Testis (tissue), 3 donors: ENCODE measurements around the gene CADM1. TPM values are rescaled to one million over a fixed set of nuclear protein-coding genes. Genes with fewer than 3 reads are reported as not detected.

Source experiments
- DNase-seq: peaks from one replicate; pipeline ENCODE4 v3.0.0-alpha.2; 2019
- H3K27ac ChIP-seq, 2 donors: fragments of 200-600 bp; sonication (generic); one replicate each; pipeline ENCODE4 v1.5.1; 2019
- H3K27me3 ChIP-seq: fragments of 200-600 bp; sonication (generic); one replicate; pipeline ENCODE4 v1.5.1; 2019
- H3K36me3 ChIP-seq: fragments of 200-600 bp; sonication (generic); one replicate; pipeline ENCODE4 v1.5.1; 2017; ENCODE audit warnings: low read depth; ENCODE audit errors: missing control alignments
- H3K4me1 ChIP-seq: fragments of 200-600 bp; sonication (generic); one replicate; pipeline ENCODE4 v1.5.1; 2019
- H3K4me3 ChIP-seq, 2 donors: fragments of 200-600 bp; sonication (generic); one replicate each; pipeline ENCODE4 v1.5.1; 2017 to 2019
- H3K9me3 ChIP-seq: fragments of 200-600 bp; sonication (generic); one replicate; pipeline ENCODE4 v1.5.1; 2017
- CTCF ChIP-seq, 3 experiments: fragments of 450-650 bp in 2 of 3; fragments of 200-600 bp in 1 of 3; sonication (generic) in 1 of 3; IDR thresholded peaks; one replicate each; pipeline ENCODE4 v1.5.1; 2016 to 2019; ENCODE audit warnings: antibody characterized with exemption in 3 of 3, mild to moderate bottlenecking in 2 of 3, moderate library complexity in 1 of 3
- POLR2A ChIP-seq: fragments of 450-650 bp; IDR thresholded peaks from one replicate; pipeline ENCODE4 v1.6.1; 2017; ENCODE audit warnings: antibody characterized with exemption, mild to moderate bottlenecking, moderate library complexity
- WGBS, 2 donors: methylation state at CpG; one replicate each; pipeline ENCODE4 v1.1.5; 2018; 5-methylcytosine and 5-hydroxymethylcytosine counted together
- intact Hi-C: fragments of 100-400 bp; cut with DNase I; formaldehyde crosslinking; loops from one replicate; pipeline ENCODE4 v1.15.1; 2023; ENCODE audit warnings: low total_unique reads
- polyA plus RNA-seq: library from polyadenylated mRNA; stranded (reverse); fragments of 350-450 nt; fragmentation: Illumina TruSeq; extraction: RNeasy Lipid Tissue Mini Kit (QIAGEN cat#74804); gene quantifications from one replicate; pipeline ENCODE4 v1.2.3, GENCODE V29; 2014; ENCODE audit warnings: low read depth, low replicate concordance; ENCODE audit not compliant: insufficient read depth
- total RNA-seq, 2 donors: library from RNA; depleted of rRNA; stranded (reverse); fragments of >200 nt; gene quantifications; one replicate each; pipeline ENCODE4 v1.2.3, GENCODE V29; 2016

The CADM1 gene
- total and polyA plus RNA-seq, 3 donors from 2014 or later, result 135 to 230 (median 216) TPM

GRCh38 chr11:115287266-115287665, 216.9 kb downstream of the CADM1 start:
- Histone ChIP-seq H3K27ac (no peak overlapping the region), H3K27me3 (no peaks in the 10 kb centered on the region), H3K4me3 (no peak overlapping the region), H3K9me3 (no peaks in the 10 kb centered on the region), H3K4me1 (no peaks in the 10 kb centered on the region), H3K36me3 (no peaks in the 10 kb centered on the region)
- 88 to 89% methylated on average over 6 of the region's 6 CpGs for WGBS, 2 donors
- intact Hi-C loops, result no loop called here
- no peak for DNase-seq
- TF ChIP-seq CTCF (IDR thresholded peaks at IDR 0.05), result no peak

- intact Hi-C loops, result no loop called here
- Histone ChIP-seq H3K27me3 (no peaks in the 10 kb centered on the region), H3K4me1 (no peaks in the 10 kb centered on the region), H3K36me3 (no peaks in the 10 kb centered on the region), H3K27ac (no peak overlapping the region), H3K4me3 (no peak overlapping the region), H3K9me3 (no peaks in the 10 kb centered on the region)
- TF ChIP-seq CTCF (IDR thresholded peaks at IDR 0.05) (no peak), POLR2A (no peak)
- no peak for DNase-seq
- 47 to 72% methylated on average over 3 of the region's 3 CpGs for WGBS, 2 donors
These were observed 217.6 kb downstream of the CADM1 start for GRCh38 chr11:115286614-115287013.

- Histone ChIP-seq H3K36me3 (no peaks in the 10 kb centered on the region), H3K4me3 (no peak overlapping the region), H3K9me3 (no peaks in the 10 kb centered on the region), H3K4me1 (peaks cover under 1% of the 10 kb centered on the region), H3K27ac (no peak overlapping the region), H3K27me3 (no peaks in the 10 kb centered on the region)
- 73 to 77% methylated on average over 4 of the region's 4 CpGs for WGBS, 2 donors
- DNase-seq, result no peak
- TF ChIP-seq POLR2A (no peak), CTCF (IDR thresholded peaks at IDR 0.05) (no peak)
- intact Hi-C loops, result no loop called here
These were observed 219.4 kb downstream of the CADM1 start for GRCh38 chr11:115284773-115285172.

- WGBS, 2 donors, result 93 to 94% methylated on average over 4 of the region's 4 CpGs
- no peak for TF ChIP-seq POLR2A
- no peak for TF ChIP-seq CTCF (IDR thresholded peaks at IDR 0.05)
- Histone ChIP-seq H3K27me3 (no peaks in the 10 kb centered on the region), H3K27ac (no peak overlapping the region), H3K36me3 (no peaks in the 10 kb centered on the region), H3K9me3 (no peaks in the 10 kb centered on the region), H3K4me1 (peaks cover 10% of the 10 kb centered on the region), H3K4me3 (no peak overlapping the region)
- intact Hi-C loops, result no loop called here
- DNase-seq, result no peak
These were observed 221.3 kb downstream of the CADM1 start for GRCh38 chr11:115282923-115283322.

GRCh38 chr11:115280775-115281174, 223.4 kb downstream of the CADM1 start:
- no peak for DNase-seq
- intact Hi-C loops, result no loop called here
- H3K27me3 ChIP-seq, result no peaks in the 10 kb centered on the region
- H3K27ac ChIP-seq, result peak overlapping the region; percentile 4 to 41
- H3K4me1 ChIP-seq, result peaks cover 10% of the 10 kb centered on the region
- no peaks in the 10 kb centered on the region for H3K36me3 ChIP-seq
- TF ChIP-seq POLR2A (no peak), CTCF (IDR thresholded peaks at IDR 0.05) (no peak)
- no peak overlapping the region for H3K4me3 ChIP-seq
- 47 to 59% methylated on average over 5 of the region's 5 CpGs for WGBS, 2 donors
- H3K9me3 ChIP-seq, result no peaks in the 10 kb centered on the region
